Osteocyte (in vitro differentiated cells): ENCODE results near the gene IGSF21. TPM values are rescaled to one million over a fixed set of nuclear protein-coding genes. Genes with fewer than 3 reads are reported as not detected.

Experiments
- DNase-seq: peaks from one replicate; pipeline ENCODE4 v3.0.0; 2021; ENCODE audit warnings: mixed read lengths; ENCODE audit not compliant: unreplicated experiment; ENCODE audit errors: extremely low spot score
- H3K27ac Mint-ChIP-seq: one replicate; pipeline ENCODE4 v1.8.0; 2021; ENCODE audit warnings: mild to moderate bottlenecking, mixed read lengths; ENCODE audit not compliant: unreplicated experiment
- H3K27me3 Mint-ChIP-seq: one replicate; pipeline ENCODE4 v1.8.0; 2021; ENCODE audit warnings: mixed read lengths; ENCODE audit not compliant: unreplicated experiment
- H3K36me3 Mint-ChIP-seq: one replicate; pipeline ENCODE4 v1.8.0; 2021; ENCODE audit warnings: mixed read lengths; ENCODE audit not compliant: unreplicated experiment
- H3K4me1 Mint-ChIP-seq: one replicate; pipeline ENCODE4 v1.8.0; 2021; ENCODE audit warnings: mixed read lengths; ENCODE audit not compliant: unreplicated experiment
- H3K4me3 Mint-ChIP-seq: one replicate; pipeline ENCODE4 v1.8.0; 2021; ENCODE audit warnings: mild to moderate bottlenecking, moderate library complexity, mixed read lengths; ENCODE audit not compliant: unreplicated experiment
- H3K9me3 Mint-ChIP-seq: one replicate; pipeline ENCODE4 v1.8.0; 2021; ENCODE audit warnings: mixed read lengths; ENCODE audit not compliant: unreplicated experiment
- total RNA-seq: library from RNA; stranded (reverse); gene quantifications from 2 replicates; pipeline ENCODE4 v1.2.1, GENCODE V29; 2021
- TF ChIP-seq, protein P1 (sequence below): fragments of 200-600 bp; sonication (generic); IDR thresholded peaks from 2 replicates; pipeline ENCODE4 v1.5.0; 2021; ENCODE audit warnings: antibody characterized with exemption, mild to moderate bottlenecking, moderate library complexity

The IGSF21 gene
- total RNA-seq, 1 donor from 2014 or later: not detected

DNA sequence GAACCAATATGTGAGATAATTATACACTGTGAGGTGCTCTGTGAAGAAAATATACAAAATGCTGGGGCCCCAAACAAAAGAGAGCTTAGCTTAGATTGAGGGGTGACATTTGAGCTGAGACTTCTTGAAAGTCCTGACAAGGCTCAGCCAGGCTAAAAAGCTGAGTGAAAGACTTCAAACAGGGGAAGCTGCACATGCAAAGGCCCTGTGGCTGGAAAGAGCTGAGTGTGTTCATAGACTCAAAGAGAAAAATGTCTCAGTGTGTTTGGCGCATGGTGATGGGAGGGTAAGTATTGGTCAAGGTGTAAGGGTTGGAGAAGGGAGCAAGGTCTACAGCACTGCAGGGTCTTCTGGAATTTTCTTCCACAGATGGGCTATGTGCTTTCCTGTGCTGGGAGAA, 245.9 kb downstream of the IGSF21 start:
- H3K9me3 Mint-ChIP-seq: peaks cover 4% of the 10 kb centered on the region

DNA sequence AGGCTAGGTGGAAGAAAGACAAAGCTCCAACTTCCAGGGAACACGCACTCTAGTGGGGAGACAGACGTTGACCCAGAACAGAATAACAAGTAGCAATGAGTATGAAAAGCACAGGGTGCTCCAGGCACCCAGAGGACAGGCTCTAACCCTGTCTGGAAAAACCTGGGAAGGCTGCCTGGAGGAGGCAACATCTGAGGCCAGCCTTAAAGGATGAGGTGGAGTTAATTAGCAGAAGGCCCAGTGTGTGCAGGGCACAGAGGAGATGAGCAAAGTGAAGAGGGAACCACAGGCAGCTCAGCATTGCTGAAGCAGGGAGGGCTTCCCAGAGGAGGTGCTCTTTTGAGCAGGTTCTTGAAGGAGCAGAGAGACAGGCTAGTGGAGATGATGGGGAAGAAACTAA, 246.4 kb downstream of the IGSF21 start:
- Mint-ChIP-seq H3K27me3 (no peaks in the 10 kb centered on the region), H3K9me3 (peaks cover 4% of the 10 kb centered on the region), H3K27ac (no peak overlapping the region), H3K4me1 (no peaks in the 10 kb centered on the region), H3K36me3 (no peaks in the 10 kb centered on the region), H3K4me3 (no peak overlapping the region)
- TF ChIP-seq, protein P1, sequence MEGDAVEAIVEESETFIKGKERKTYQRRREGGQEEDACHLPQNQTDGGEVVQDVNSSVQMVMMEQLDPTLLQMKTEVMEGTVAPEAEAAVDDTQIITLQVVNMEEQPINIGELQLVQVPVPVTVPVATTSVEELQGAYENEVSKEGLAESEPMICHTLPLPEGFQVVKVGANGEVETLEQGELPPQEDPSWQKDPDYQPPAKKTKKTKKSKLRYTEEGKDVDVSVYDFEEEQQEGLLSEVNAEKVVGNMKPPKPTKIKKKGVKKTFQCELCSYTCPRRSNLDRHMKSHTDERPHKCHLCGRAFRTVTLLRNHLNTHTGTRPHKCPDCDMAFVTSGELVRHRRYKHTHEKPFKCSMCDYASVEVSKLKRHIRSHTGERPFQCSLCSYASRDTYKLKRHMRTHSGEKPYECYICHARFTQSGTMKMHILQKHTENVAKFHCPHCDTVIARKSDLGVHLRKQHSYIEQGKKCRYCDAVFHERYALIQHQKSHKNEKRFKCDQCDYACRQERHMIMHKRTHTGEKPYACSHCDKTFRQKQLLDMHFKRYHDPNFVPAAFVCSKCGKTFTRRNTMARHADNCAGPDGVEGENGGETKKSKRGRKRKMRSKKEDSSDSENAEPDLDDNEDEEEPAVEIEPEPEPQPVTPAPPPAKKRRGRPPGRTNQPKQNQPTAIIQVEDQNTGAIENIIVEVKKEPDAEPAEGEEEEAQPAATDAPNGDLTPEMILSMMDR: no peak
- DNase-seq: no peak

More for the DNA sequence above, 245.9 kb downstream of the IGSF21 start:
- H3K27me3 Mint-ChIP-seq: no peaks in the 10 kb centered on the region
- no peak overlapping the region for H3K27ac Mint-ChIP-seq
- DNase-seq: no peak
- no peaks in the 10 kb centered on the region for H3K36me3 Mint-ChIP-seq
- H3K4me3 Mint-ChIP-seq: no peak overlapping the region
- no peaks in the 10 kb centered on the region for H3K4me1 Mint-ChIP-seq
- TF ChIP-seq, protein P1: no peak

DNA sequence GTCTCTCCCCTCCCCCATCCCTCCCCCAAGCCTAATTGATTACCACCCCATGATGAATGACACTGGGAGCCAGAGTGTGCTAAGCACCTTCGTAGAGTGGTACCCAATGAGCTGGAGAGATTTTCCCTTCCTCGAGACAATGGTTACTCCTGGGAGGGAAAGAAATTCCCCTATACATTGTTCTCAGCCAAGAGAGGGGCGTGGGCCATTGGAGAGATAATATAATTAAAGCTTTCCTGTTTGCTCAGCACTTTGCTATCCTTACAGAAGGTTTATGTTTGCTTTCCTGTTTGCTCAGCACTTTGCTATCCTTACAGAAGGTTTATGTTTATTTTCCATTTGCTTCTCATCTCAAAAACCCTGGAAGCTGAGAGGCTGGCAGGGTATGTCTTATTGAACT, 247.0 kb downstream of the IGSF21 start:
- Mint-ChIP-seq H3K4me3 (no peak overlapping the region), H3K4me1 (no peaks in the 10 kb centered on the region), H3K27me3 (no peaks in the 10 kb centered on the region), H3K9me3 (peaks cover 4% of the 10 kb centered on the region), H3K27ac (no peak overlapping the region), H3K36me3 (no peaks in the 10 kb centered on the region)
- DNase-seq: no peak
- TF ChIP-seq, protein P1: no peak

DNA sequence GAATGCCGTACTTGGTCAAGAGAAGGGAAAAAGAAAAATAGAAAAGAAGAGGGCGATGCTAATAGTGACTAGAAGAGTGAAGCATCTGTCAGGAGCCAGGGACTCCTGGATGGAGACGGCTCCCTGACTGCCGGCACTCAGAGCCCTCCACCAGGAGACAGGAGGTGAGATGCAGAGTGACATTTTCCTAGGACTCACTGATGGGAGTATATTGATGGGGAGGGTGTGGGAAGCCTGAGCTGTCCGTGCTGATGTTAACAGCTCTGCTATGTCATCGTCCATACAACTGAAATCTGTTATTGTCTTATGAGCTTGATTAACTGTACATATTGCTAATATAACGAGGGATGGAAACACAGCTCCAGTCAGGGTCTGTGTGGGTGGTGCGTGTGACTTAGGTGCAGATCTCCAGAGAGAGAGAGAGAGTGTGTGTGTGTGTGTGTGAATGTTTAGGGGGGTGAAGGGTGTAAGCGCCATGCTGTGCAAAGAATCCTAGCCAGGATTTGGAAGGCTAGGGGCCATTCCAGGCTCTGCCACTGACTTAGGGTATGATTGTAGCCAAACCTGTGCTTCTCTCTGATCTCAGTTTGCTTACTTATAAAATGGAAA, 250.1 kb downstream of the IGSF21 start:
- peaks cover 8% of the 10 kb centered on the region for H3K9me3 Mint-ChIP-seq
- H3K27ac Mint-ChIP-seq: no peak overlapping the region
- TF ChIP-seq, protein P1: no peak
- no peaks in the 10 kb centered on the region for H3K4me1 Mint-ChIP-seq
- no peak overlapping the region for H3K4me3 Mint-ChIP-seq
- DNase-seq: no peak
- no peaks in the 10 kb centered on the region for H3K27me3 Mint-ChIP-seq
- no peaks in the 10 kb centered on the region for H3K36me3 Mint-ChIP-seq

DNA sequence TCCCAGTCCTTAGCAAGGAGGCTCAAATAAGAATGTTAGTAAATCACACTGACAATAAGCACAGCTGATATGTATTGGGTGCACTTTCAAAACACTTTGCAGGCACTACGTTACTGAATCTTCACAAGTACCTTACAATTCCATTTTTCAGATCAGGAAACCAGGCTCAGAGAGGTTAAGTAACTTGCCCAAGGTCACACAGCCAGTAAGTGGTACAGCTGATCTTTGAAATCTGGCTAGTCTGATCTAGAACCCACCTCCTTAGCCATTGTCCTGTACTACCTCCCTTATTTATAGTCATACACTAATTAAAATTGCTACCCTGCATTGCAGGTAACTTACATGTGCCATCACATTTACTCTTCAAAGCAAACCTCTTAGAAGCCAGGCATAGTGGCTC, 251.0 kb downstream of the IGSF21 start:
- H3K27ac Mint-ChIP-seq: no peak overlapping the region

More for the DNA sequence above, 251.0 kb downstream of the IGSF21 start:
- no peak for DNase-seq
- H3K4me1 Mint-ChIP-seq: no peaks in the 10 kb centered on the region
- no peaks in the 10 kb centered on the region for H3K36me3 Mint-ChIP-seq
- H3K9me3 Mint-ChIP-seq: peaks cover 8% of the 10 kb centered on the region
- TF ChIP-seq, protein P1: no peak
- H3K27me3 Mint-ChIP-seq: no peaks in the 10 kb centered on the region
- H3K4me3 Mint-ChIP-seq: no peak overlapping the region
